ENCODE results near the gene INSYN2B.

Gene INSYN2B

GRCh38 chr5:169842699-169843098 is 137.6 kb downstream of the INSYN2B start:
- TF ChIP-seq SPI1 (IDR thresholded peaks at IDR 0.05; ENCODE audit: borderline replicate concordance, low read depth) (no peak), GABPA (IDR thresholded peaks at IDR 0.05; ENCODE audit: low read depth) (no peak), POLR2AphosphoS5 (IDR thresholded peaks at IDR 0.05; ENCODE audit: low read depth) (no peak), REST (IDR thresholded peaks at IDR 0.05; ENCODE audit: insufficient replicate concordance, low read depth) (no peak), CTCF (IDR thresholded peaks at IDR 0.05; ENCODE audit: insufficient read depth, low read length) (no peak)
- Histone ChIP-seq H3K4me3 (replicated peaks; ENCODE audit: insufficient read depth, low read length) (no peak overlapping the region), H3K27ac (replicated peaks) (no peak overlapping the region), H3K27me3 (ENCODE audit: insufficient read depth, poor library complexity, severe bottlenecking) (no peaks in the 10 kb centered on the region)
- DNase-seq (ENCODE audit: low read depth in 1 of 2, low spot score in 1 of 2), result no peak

- Histone ChIP-seq H3K27me3 (ENCODE audit: insufficient read depth, poor library complexity, severe bottlenecking) (no peaks in the 10 kb centered on the region), H3K27ac (replicated peaks) (no peak overlapping the region), H3K4me3 (replicated peaks; ENCODE audit: insufficient read depth, low read length) (no peak overlapping the region)
- no peak for TF ChIP-seq CTCF (IDR thresholded peaks at IDR 0.05; ENCODE audit: insufficient read depth, low read length)
- TF ChIP-seq GABPA (IDR thresholded peaks at IDR 0.05; ENCODE audit: low read depth), result no peak
- no peak for TF ChIP-seq POLR2AphosphoS5 (IDR thresholded peaks at IDR 0.05; ENCODE audit: low read depth)
- TF ChIP-seq REST (IDR thresholded peaks at IDR 0.05; ENCODE audit: insufficient replicate concordance, low read depth), result no peak
- TF ChIP-seq SPI1 (IDR thresholded peaks at IDR 0.05; ENCODE audit: borderline replicate concordance, low read depth), result no peak
- no peak for DNase-seq (ENCODE audit: low read depth in 1 of 2, low spot score in 1 of 2)
These were observed 139.9 kb downstream of the INSYN2B start for GRCh38 chr5:169840405-169840804.

GRCh38 chr5:169838688-169839087 is 141.6 kb downstream of the INSYN2B start:
- no peak for DNase-seq (ENCODE audit: low read depth in 1 of 2, low spot score in 1 of 2)
- H3K27ac ChIP-seq (replicated peaks), result no peak overlapping the region
- TF ChIP-seq SPI1 (IDR thresholded peaks at IDR 0.05; ENCODE audit: borderline replicate concordance, low read depth), result no peak
- no peak for TF ChIP-seq REST (IDR thresholded peaks at IDR 0.05; ENCODE audit: insufficient replicate concordance, low read depth)
- TF ChIP-seq POLR2AphosphoS5 (IDR thresholded peaks at IDR 0.05; ENCODE audit: low read depth), result no peak
- TF ChIP-seq GABPA (IDR thresholded peaks at IDR 0.05; ENCODE audit: low read depth), result no peak
- TF ChIP-seq CTCF (IDR thresholded peaks at IDR 0.05; ENCODE audit: insufficient read depth, low read length), result no peak
- H3K27me3 ChIP-seq (ENCODE audit: insufficient read depth, poor library complexity, severe bottlenecking), result no peaks in the 10 kb centered on the region
- H3K4me3 ChIP-seq (replicated peaks; ENCODE audit: insufficient read depth, low read length), result no peak overlapping the region

Measured in HL-60 (cell line).